Mesendoderm (in vitro differentiated cells): ENCODE data around the gene KIF5C. TPM values are rescaled to one million over a fixed set of nuclear protein-coding genes. Genes with fewer than 3 reads are reported as not detected.

Source experiments
- DNase-seq: peaks from one replicate; pipeline ENCODE4 v3.0.0; 2013
- H2AK5ac ChIP-seq: 2 replicates; pipeline ENCODE4 v1.6.1; 2013; ENCODE audit warnings: low read length, inconsistent platforms
- H2BK120ac ChIP-seq: 2 replicates; pipeline ENCODE4 v1.6.1; 2013; ENCODE audit warnings: low read depth, mild to moderate bottlenecking, low read length, moderate library complexity, mixed read lengths
- H2BK15ac ChIP-seq: replicated peaks from 2 replicates; pipeline ENCODE4 v1.6.1; 2013; ENCODE audit warnings: low read depth, mild to moderate bottlenecking, moderate library complexity
- H2BK5ac ChIP-seq: 2 replicates; pipeline ENCODE4 v1.6.1; 2013; ENCODE audit warnings: low read length, inconsistent platforms
- H3K18ac ChIP-seq: 2 replicates; pipeline ENCODE4 v1.6.1; 2013; ENCODE audit warnings: mild to moderate bottlenecking, low read length, mixed read lengths
- H3K23ac ChIP-seq: one replicate; pipeline ENCODE4 v1.6.1; 2013; ENCODE audit warnings: low read length
- H3K27ac ChIP-seq: 2 replicates; pipeline ENCODE4 v1.5.1; 2013; ENCODE audit warnings: low read depth, mild to moderate bottlenecking, inconsistent platforms, low read length, moderate library complexity
- H3K27me3 ChIP-seq: 2 replicates; pipeline ENCODE4 v1.6.1; 2013; ENCODE audit warnings: low read length, control low read depth, mild to moderate bottlenecking, inconsistent platforms; ENCODE audit not compliant: insufficient read depth, poor library complexity
- H3K36me3 ChIP-seq: 2 replicates; pipeline ENCODE4 v1.6.1; 2013; ENCODE audit warnings: low read length, inconsistent platforms; ENCODE audit not compliant: control insufficient read depth, insufficient read depth
- H3K4ac ChIP-seq: one replicate; pipeline ENCODE4 v1.6.1; 2013; ENCODE audit warnings: low read depth, mild to moderate bottlenecking, low read length, moderate library complexity
- H3K4me1 ChIP-seq: 2 replicates; pipeline ENCODE4 v1.6.1; 2013; ENCODE audit warnings: low read depth, low read length, inconsistent platforms; ENCODE audit not compliant: control insufficient read depth
- H3K4me2 ChIP-seq: 2 replicates; pipeline ENCODE4 v1.6.1; 2013; ENCODE audit warnings: low read length
- H3K4me3 ChIP-seq: 2 replicates; pipeline ENCODE4 v1.5.1; 2013; ENCODE audit warnings: mild to moderate bottlenecking, low read length
- H3K56ac ChIP-seq: one replicate; pipeline ENCODE4 v1.6.1; 2013; ENCODE audit warnings: low read length
- H3K79me1 ChIP-seq: 2 replicates; pipeline ENCODE4 v1.6.1; 2013; ENCODE audit warnings: low read length, inconsistent platforms
- H3K79me2 ChIP-seq: 2 replicates; pipeline ENCODE4 v1.6.1; 2013; ENCODE audit warnings: mild to moderate bottlenecking, low read length; ENCODE audit not compliant: control insufficient read depth, insufficient read depth
- H3K9ac ChIP-seq: 2 replicates; pipeline ENCODE4 v1.6.1; 2013; ENCODE audit warnings: low read length, inconsistent platforms
- H4K5ac ChIP-seq: one replicate; pipeline ENCODE4 v1.6.1; 2013; ENCODE audit warnings: low read length
- H4K8ac ChIP-seq: one replicate; pipeline ENCODE4 v1.6.1; 2013; ENCODE audit warnings: low read depth, mild to moderate bottlenecking, control low read depth, low read length, moderate library complexity
- WGBS: extraction: QIAGEN DNeasy Blood & Tissue Kit; methylation state at CpG from one replicate; pipeline ENCODE4 v1.1.7; 2013; ENCODE audit warnings: low lambda C conversion rate, missing lambda C conversion rate; ENCODE audit not compliant: insufficient coverage; ENCODE audit errors: extremely low coverage; 5-methylcytosine and 5-hydroxymethylcytosine counted together
- polyA plus RNA-seq, 2 experiments: library from polyadenylated mRNA; stranded (reverse); fragments of 200-250 nt; gene quantifications; one replicate each; pipeline ENCODE4 v1.2.3, GENCODE V29; 2013

KIF5C gene
- polyA plus RNA-seq (2013, experiment 1 of 2), result 42.1 TPM
- 44.9 TPM for polyA plus RNA-seq (2013, experiment 2 of 2)

GRCh38 chr2:148874868-148875341, at the start of gene KIF5C:
TSS of gene KIF5C (plus strand) at chr2:148875227. CDS start at chr2:148875618, 391 bp downstream.
- DNase-seq, result peak; percentile 98
- H3K27ac ChIP-seq, result peak within 1 kb of the TSS; percentile 55
- no peak within 1 kb of the TSS for H2AK5ac ChIP-seq

GRCh38 chr2:148826791-148827190, 48.2 kb upstream of the KIF5C start:
- Histone ChIP-seq H4K8ac (no peak overlapping the region), H2BK120ac (no peak overlapping the region), H3K79me2 (no peaks in the 10 kb centered on the region), H2AK5ac (no peak overlapping the region), H3K36me3 (no peaks in the 10 kb centered on the region), H3K18ac (no peak overlapping the region), H3K56ac (no peak overlapping the region), H3K79me1 (no peaks in the 10 kb centered on the region), H3K4ac (no peak overlapping the region), H4K5ac (no peak overlapping the region), H3K9ac (no peak overlapping the region), H3K4me3 (no peak overlapping the region), H3K27me3 (no peaks in the 10 kb centered on the region), H3K23ac (no peak overlapping the region), H3K4me2 (no peak overlapping the region), H2BK5ac (no peak overlapping the region), H3K4me1 (no peaks in the 10 kb centered on the region), H2BK15ac (no peak overlapping the region), H3K27ac (no peak overlapping the region)
- DNase-seq, result no peak

More at GRCh38 chr2:148874868-148875341, at the start of gene KIF5C:
- H3K56ac ChIP-seq, result peak within 1 kb of the TSS; percentile 85
- peaks cover 5% of the 10 kb centered on the region for H3K79me1 ChIP-seq
- peak within 1 kb of the TSS; percentile 85 for H3K4me2 ChIP-seq
- no peak within 1 kb of the TSS for H2BK120ac ChIP-seq
- no peaks in the 10 kb centered on the region for H3K36me3 ChIP-seq
- no CpG with 5 or more reads among the region's 39 CpGs for WGBS
- H3K23ac ChIP-seq, result no peak within 1 kb of the TSS
- peak within 1 kb of the TSS; percentile 62 for H3K4ac ChIP-seq
- no peak within 1 kb of the TSS for H4K5ac ChIP-seq
- H3K27me3 ChIP-seq, result no peaks in the 10 kb centered on the region
- peak within 1 kb of the TSS; percentile 65 for H3K4me3 ChIP-seq
- no peak within 1 kb of the TSS for H2BK15ac ChIP-seq
- H2BK5ac ChIP-seq, result no peak within 1 kb of the TSS
- peak within 1 kb of the TSS; percentile 42 for H4K8ac ChIP-seq
- H3K9ac ChIP-seq, result peak within 1 kb of the TSS; percentile 73
- H3K4me1 ChIP-seq, result no peaks in the 10 kb centered on the region
- H3K18ac ChIP-seq, result peak within 1 kb of the TSS; percentile 92
- H3K79me2 ChIP-seq, result peaks cover 5% of the 10 kb centered on the region

- H2BK15ac ChIP-seq, result no peak overlapping the region
- H3K36me3 ChIP-seq, result no peaks in the 10 kb centered on the region
- H2BK120ac ChIP-seq, result no peak overlapping the region
- no peaks in the 10 kb centered on the region for H3K27me3 ChIP-seq
- H3K23ac ChIP-seq, result no peak overlapping the region
- no peak overlapping the region for H3K18ac ChIP-seq
- no peak overlapping the region for H2BK5ac ChIP-seq
- H3K4ac ChIP-seq, result no peak overlapping the region
- H3K79me2 ChIP-seq, result no peaks in the 10 kb centered on the region
- no peaks in the 10 kb centered on the region for H3K4me1 ChIP-seq
- H3K56ac ChIP-seq, result no peak overlapping the region
- no peak overlapping the region for H3K4me3 ChIP-seq
- WGBS, result no CpG with 5 or more reads among the region's 2 CpGs
- no peak overlapping the region for H2AK5ac ChIP-seq
- no peak overlapping the region for H3K9ac ChIP-seq
- no peak overlapping the region for H4K8ac ChIP-seq
- no peaks in the 10 kb centered on the region for H3K79me1 ChIP-seq
- no peak overlapping the region for H3K27ac ChIP-seq
- H3K4me2 ChIP-seq, result no peak overlapping the region
- no peak for DNase-seq
- H4K5ac ChIP-seq, result no peak overlapping the region
Measured at GRCh38 chr2:148828941-148829340, 46.1 kb upstream of the KIF5C start.

- Histone ChIP-seq H3K4ac (no peak overlapping the region), H2BK5ac (no peak overlapping the region), H3K27me3 (no peaks in the 10 kb centered on the region), H3K79me2 (no peaks in the 10 kb centered on the region), H3K9ac (no peak overlapping the region), H3K4me3 (no peak overlapping the region), H3K36me3 (no peaks in the 10 kb centered on the region), H3K4me2 (no peak overlapping the region), H2BK15ac (no peak overlapping the region), H2BK120ac (no peak overlapping the region), H3K23ac (no peak overlapping the region), H3K79me1 (no peaks in the 10 kb centered on the region), H3K4me1 (no peaks in the 10 kb centered on the region), H3K56ac (no peak overlapping the region), H3K18ac (no peak overlapping the region), H4K5ac (no peak overlapping the region), H4K8ac (no peak overlapping the region), H3K27ac (no peak overlapping the region), H2AK5ac (no peak overlapping the region)
- WGBS, result no CpG with 5 or more reads among the region's 3 CpGs
- peak; percentile 28 for DNase-seq
Measured at GRCh38 chr2:148829618-148830017, 45.4 kb upstream of the KIF5C start.

GRCh38 chr2:148832637-148833036, 42.4 kb upstream of the KIF5C start:
- Histone ChIP-seq H4K8ac (no peak overlapping the region), H2BK15ac (no peak overlapping the region), H4K5ac (no peak overlapping the region), H3K4me3 (no peak overlapping the region), H3K56ac (no peak overlapping the region), H3K9ac (no peak overlapping the region), H3K79me1 (no peaks in the 10 kb centered on the region), H3K4me1 (no peaks in the 10 kb centered on the region), H3K4me2 (no peak overlapping the region), H3K4ac (no peak overlapping the region), H2BK5ac (no peak overlapping the region), H2BK120ac (no peak overlapping the region), H3K36me3 (no peaks in the 10 kb centered on the region), H3K23ac (peak overlapping the region; percentile 24), H2AK5ac (no peak overlapping the region), H3K27me3 (no peaks in the 10 kb centered on the region), H3K79me2 (no peaks in the 10 kb centered on the region), H3K27ac (no peak overlapping the region), H3K18ac (no peak overlapping the region)
- no CpG with 5 or more reads among the region's 7 CpGs for WGBS
- DNase-seq, result no peak

GRCh38 chr2:148842050-148842449, 33.0 kb upstream of the KIF5C start:
- no peak overlapping the region for H4K5ac ChIP-seq
- no peak overlapping the region for H2AK5ac ChIP-seq
- H2BK15ac ChIP-seq, result no peak overlapping the region

More at GRCh38 chr2:148842050-148842449, 33.0 kb upstream of the KIF5C start:
- Histone ChIP-seq H3K4me2 (no peak overlapping the region), H3K4ac (no peak overlapping the region), H3K79me1 (no peaks in the 10 kb centered on the region), H3K56ac (no peak overlapping the region), H2BK120ac (no peak overlapping the region), H4K8ac (no peak overlapping the region), H3K18ac (no peak overlapping the region), H3K4me3 (no peak overlapping the region), H3K9ac (no peak overlapping the region), H3K23ac (no peak overlapping the region), H3K27me3 (no peaks in the 10 kb centered on the region), H3K79me2 (no peaks in the 10 kb centered on the region), H3K4me1 (no peaks in the 10 kb centered on the region), H2BK5ac (no peak overlapping the region), H3K27ac (no peak overlapping the region), H3K36me3 (no peaks in the 10 kb centered on the region)
- DNase-seq, result no peak
- WGBS, result no CpG with 5 or more reads among the region's 4 CpGs
